ENCODE measurements around the gene CSF2RB.

The CSF2RB gene
- total RNA-seq = 1.2 to 28.3 reads per million in 2 donors

DNA sequence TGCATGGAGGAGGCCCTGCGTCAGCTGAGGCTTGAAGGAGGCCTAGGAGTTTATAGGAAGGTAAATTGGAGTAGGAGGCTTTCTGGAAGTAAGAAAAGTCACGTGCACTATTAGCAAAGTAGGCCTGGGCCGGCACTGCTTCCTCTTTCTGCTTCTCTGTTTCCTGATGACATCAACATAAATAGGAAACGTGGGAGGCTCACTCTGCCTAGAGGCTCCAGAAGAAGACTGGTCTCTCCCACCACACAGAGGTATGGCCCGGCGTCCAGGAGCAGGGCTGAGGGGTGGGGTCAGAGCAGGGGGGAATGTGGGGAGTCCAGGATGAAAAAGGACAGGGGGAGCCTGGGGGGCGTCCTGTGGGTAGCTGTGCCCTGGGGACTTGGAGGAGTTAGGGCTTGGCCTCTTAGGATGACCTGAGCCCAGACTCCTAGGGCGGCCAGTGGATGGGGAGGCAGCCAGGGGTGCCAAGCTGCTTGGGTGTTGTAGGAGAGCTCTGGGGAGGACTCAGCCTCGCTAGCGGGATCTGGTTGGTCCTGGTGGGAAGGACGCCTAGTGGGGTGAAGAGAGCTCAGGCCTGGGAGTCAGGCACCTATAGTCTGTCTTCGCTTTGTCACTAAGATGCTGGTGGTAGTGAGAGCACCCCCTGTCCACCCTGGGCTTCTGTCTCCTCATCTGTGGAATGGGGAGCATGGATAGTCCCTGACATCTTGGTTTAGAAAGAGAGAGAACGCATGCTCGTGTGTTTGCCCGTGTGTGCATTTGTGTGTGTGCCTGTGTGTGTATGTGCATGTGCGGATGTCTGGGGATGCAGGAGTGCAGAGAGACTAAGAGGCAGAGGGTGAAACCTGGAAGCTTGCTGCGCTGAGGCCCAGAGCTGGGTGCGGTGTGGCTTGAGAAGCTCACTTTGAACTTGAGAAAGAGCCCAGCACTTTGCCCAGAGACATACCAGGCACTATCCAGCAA is at the start of gene CSF2RB:
TSS of gene CSF2RB (plus strand) at position 202 of the 963 bp plus-strand sequence. CDS start 8,580 bp downstream, outside the sequence.
- DNase-seq = no peak

DNA sequence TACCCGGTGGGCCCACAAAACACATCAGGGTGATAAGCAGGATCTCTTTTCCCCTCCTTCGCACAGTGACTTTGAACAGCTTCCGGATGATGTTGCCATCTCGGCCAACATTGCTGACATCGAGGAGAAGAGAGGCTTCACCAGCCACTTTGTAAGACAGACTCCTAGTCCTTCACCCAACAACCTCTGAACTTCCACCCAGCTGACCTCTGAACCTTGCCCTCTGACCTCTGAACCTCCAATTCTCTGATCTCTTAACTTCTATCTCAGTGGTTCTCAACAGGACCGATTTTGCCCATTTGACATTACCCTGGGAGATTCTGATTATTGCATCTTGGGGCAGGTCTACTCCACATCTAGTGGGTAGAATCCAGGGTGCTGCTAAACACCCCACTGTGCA is 49.4 kb upstream of the CSF2RB start:
- no peak for DNase-seq

DNA sequence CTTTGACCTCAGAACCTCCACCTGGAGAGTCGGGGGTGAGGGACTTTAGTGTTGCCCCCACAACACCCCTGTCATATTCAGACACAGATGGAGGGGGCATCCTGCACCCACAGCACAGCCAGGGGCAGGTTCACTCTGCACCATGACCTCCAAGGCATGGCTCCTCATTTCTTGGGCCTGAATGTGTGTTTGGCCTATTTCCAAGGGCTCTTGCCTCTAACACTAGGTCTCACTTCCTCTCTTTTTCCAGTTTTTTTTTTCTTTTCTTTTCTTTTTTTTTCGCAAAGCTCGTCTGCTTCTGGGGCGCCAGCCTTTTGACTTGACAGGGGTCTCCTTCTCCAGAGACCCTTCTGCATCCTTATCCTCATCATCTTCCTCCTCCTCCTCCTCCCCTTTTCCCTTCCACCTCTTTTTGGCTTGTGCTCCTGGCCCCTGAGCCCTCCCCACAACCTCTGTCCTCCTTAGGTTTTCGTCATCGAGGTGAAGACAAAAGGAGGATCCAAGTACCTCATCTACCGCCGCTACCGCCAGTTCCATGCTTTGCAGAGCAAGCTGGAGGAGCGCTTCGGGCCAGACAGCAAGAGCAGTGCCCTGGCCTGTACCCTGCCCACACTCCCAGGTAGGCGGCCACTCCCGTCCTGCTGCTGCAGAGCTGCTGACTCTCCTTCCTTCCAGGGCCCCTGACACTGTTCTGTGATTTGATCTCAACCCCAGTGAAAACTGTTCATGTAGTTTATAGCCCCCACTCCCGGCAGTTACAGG is 48.8 kb upstream of the CSF2RB start:
- no peak for DNase-seq

GRCh38 chr22:36865346-36865745 is 48.1 kb upstream of the CSF2RB start:
- no peak for DNase-seq

DNA sequence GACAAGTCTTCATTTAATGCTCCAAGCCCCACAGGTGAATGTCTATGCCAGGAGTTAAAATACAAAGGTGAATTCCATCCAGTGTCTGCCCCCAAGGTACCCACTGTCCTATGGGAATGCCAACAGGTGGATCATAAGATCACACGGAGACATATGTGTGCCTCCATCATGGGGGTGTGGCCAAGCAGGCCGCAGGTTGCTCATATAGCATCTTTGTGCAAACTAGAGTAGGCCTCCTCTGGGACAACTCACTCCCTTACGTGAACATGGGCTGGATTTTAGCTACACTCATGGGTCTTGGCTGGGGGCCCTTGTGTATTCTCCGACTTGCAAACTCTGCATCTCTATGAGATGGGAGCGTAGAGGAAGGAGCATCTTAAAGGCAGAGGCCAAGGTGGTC is 45.7 kb upstream of the CSF2RB start:
- DNase-seq = no peak

DNA sequence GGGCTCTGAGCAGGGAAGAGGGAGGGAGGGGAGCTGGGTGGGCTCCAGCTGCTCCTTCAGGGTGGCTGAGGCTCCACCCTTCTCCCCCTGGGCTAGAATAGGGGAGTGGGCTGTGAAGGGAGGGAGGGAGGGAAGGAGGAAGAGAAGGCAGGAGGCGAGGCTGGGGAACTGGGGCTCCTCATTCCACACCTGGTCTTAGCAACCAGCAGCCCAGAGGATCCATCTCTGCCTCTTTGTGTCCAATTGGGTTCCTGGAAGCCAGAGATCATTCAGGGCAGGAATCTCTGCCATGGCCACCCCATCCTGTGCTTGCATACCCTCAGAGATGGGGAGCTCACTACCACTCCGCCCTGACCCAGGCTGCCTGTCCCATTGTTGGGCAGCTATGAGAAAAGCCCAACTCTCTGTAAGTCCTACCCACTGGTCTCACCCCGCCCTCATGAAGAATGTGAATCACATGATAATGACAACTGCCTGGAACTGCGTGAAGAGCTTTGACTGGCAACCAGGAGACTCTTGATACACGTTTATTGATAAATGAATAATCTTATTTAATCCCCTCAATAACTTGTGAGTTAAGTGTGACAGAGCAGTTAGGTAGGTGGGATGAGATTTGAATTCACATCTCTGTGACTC is 44.8 kb upstream of the CSF2RB start:
- DNase-seq = no peak

DNA sequence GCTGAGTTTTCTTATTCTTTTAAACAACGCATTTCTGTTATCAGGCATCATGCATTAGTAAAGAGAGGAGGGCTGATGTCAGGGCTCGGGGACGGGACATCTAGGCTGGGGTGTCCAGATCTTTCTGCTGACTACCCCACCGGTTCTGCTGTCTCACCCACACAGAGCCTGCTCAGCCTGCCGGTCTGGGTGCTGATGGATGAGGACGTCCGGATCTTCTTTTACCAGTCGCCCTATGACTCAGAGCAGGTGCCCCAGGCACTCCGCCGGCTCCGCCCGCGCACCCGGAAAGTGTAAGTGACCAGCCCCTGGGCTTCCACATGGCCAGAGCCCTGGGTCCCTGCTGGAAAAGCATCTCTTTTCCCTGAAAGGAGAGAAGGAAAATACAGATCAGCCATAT is 43.2 kb upstream of the CSF2RB start:
- no peak for DNase-seq

- DNase-seq = no peak
These were observed 41.8 kb upstream of the CSF2RB start for GRCh38 chr22:36871669-36872081.

DNA sequence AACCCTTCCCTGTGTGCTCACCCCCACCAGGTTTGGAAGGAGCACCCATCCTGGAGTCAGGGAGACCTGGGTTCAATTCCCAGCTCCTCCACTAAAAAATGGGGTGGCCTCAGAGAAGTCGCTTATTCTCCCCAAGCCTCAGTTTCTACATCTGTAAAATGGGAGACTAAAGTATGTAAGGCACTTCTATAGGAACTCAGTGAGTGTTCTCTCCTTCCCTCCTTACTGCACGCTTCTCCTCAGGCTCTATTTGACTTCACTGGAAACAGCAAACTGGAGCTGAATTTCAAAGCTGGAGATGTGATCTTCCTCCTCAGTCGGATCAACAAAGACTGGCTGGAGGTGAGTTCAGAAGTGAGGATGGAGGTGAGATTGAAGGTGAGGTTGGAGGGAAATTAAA is 41.3 kb upstream of the CSF2RB start:
- no peak for DNase-seq

DNA sequence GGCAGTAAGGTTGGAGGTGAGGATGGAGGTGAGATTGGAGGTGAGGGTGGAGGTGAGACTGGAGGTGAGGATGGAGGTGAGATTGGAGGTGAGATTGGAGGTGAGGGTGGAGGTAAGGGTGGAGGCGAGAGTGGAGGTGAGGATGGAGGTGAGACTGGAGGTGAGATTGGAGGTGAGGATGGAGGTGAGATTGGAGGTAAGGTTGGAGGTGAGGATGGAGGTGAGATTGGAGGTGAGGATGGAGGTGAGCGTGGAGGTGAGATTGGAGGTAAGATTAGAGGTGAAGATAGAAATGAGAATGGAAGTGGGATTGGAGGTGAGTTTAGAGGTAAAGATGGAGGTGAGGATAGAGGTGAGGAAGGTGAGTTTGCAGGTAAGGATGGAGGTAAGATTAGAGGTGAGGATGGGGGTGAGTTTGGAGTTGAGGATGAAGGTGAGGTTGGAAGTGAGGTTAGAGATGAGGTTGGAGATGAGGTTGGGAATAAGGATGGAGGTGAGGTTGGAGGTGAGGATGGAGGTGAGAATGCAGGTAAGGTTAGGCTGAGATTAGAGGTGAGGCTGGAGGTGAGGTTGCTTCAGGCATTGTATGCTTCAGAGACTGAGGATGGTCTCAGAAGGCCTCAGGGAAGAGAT is 40.4 kb upstream of the CSF2RB start:
- no peak for DNase-seq

GRCh38 chr22:36873614-36874308 is 39.7 kb upstream of the CSF2RB start:
- DNase-seq = no peak

- DNase-seq = no peak
These were observed 39.1 kb upstream of the CSF2RB start for GRCh38 chr22:36874309-36874696.

GRCh38 chr22:36874736-36875135 is 38.7 kb upstream of the CSF2RB start:
- DNase-seq = no peak

DNA sequence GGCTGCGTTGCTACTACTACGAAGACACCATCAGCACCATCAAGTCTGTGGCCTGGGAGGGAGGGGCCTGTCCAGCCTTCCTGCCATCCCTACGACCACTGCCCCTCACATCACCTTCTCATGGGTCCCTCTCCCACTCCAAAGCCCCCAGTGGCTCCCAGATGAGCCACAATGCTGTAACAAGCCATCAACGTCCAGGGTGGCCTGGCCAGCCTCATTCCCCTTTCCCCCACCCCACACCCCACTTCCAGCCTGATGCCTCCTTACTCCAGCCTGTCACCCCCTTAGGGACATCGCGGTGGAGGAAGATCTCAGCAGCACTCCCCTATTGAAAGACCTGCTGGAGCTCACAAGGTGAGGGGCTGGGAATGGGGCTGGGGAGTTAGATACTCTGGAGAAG is 37.7 kb upstream of the CSF2RB start:
- no peak for DNase-seq

GRCh38 chr22:36879775-36880174 is 33.7 kb upstream of the CSF2RB start:
- DNase-seq = no peak

DNA sequence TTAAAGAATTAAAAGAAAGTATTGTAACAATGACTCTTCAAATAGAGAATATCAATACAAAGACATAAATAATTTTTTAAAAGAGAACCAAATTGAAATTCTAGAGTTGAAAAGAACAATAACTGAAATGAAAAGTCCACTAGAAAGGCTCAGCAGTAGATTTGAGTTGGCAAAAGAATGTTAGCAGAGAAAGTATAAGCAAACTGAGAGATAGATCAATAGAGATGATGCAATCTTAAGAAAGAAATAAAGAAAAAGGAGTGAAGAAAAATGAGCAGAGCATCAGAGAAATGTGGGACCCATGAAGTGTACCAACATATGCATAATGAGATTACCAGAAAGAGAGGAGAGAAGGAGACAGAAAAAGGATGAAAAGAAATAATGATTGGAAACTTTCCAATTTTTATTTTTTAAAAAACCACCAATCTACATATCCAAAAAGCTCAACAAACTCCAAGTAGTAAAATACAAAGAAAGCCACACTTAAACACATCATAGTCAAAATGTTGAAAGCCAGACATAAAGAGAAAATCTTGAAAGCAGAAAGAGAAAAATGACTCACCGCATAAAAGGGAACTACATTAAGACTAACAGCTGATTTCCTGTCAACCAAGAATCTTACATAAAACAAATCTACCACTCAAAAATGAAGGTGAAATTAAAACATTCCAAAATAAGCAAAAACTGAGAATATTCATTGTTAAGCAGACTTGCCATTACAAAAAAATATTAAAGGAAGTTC is 31.8 kb upstream of the CSF2RB start:
- DNase-seq = no peak

GRCh38 chr22:36884349-36885158 is 28.9 kb upstream of the CSF2RB start:
- DNase-seq = no peak

DNA sequence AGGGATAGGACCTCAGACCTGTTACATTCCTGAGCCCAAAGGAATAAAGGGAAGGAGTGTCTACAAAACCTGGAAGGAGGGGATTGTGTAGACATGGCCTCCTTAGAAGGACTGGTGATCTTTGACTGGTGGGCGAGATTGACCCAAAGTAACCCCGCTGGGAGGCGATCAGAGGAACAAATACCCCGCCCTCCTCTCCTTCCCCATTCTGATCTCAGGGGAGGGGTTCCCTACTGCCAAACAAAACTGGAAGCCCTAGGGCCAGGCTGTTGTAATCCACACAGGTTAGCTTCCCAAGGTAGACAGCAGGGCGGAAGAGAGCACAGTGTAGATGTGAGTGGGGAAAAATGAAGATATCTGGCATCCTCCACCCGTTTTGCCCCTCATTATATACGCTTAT is 28.0 kb upstream of the CSF2RB start:
- DNase-seq = no peak

GRCh38 chr22:36886016-36886415 is 27.4 kb upstream of the CSF2RB start:
- DNase-seq = no peak

DNA sequence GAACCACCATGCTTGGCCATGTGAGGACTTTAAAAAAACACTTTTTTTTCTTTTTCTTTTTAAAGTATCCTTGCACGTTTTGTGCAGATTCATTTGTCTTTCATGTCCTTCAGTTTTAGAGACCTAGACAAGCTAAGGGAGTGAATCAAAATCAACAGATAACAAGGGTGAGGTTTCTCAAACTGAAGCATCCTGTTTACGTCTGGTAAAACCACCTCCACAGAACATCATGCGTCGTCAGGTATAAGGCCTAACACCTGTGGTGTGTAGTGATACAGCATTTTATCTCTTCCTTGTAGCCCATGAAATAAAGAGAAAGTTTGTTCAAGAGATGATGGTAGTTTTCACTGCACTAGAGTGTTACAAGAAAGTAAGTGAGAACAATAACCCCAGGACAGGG is 26.3 kb upstream of the CSF2RB start:
- no peak for DNase-seq

DNA sequence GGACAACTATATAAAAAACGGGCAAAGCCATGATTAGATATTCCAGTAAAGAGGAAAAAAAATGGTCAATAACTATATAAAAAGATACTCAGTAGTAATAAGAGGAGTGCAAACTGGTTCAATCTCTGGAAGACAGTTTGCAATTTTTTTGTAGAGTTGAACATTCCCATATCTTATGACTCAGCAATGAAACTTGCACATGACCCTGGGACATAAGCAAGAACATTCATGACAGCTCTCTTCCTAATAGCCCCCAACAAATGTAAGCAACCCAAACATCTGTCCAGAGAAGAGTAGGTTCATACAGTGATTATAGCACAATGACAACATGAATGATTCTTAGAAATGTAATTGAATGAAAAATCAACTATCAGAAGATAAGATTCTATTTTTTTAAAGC is 21.8 kb upstream of the CSF2RB start:
- no peak for DNase-seq
